Stimulated activated CD8-positive, alpha-beta memory T cell treated with anti-CD3 and anti-CD28 coated beads, Interleukin-7, amount 100 ng/mL, for 4 hours (primary cell): ENCODE measurements around the gene OR5K2.

Experiments used
- DNase-seq, 2 donors: peaks; one replicate each; pipeline ENCODE4 v3.0.0-alpha.2; 2020; ENCODE audit warnings: low read depth in 2 of 2

The OR5K2 gene

GRCh38 chr3:98522544-98523281 lies 25.2 kb downstream of the OR5K2 start, which contains the start of gene CLDND1:
Gene CLDND1, minus strand, starts transcription at chr3:98522902. Its CDS starts 1,478 bp downstream, at chr3:98521424.
- peak; percentile 90 to 93 for DNase-seq

- no peak for DNase-seq
Measured at GRCh38 chr3:98525494-98525893, 28.0 kb downstream of the OR5K2 start.

- DNase-seq, result no peak
Measured at GRCh38 chr3:98528474-98529346, 31.2 kb downstream of the OR5K2 start.

GRCh38 chr3:98529856-98530459 lies 32.5 kb downstream of the OR5K2 start:
- no peak for DNase-seq

- DNase-seq, result no peak
Measured at GRCh38 chr3:98530676-98531075, 33.2 kb downstream of the OR5K2 start.

GRCh38 chr3:98531622-98532274 lies 34.3 kb downstream of the OR5K2 start, which contains the start of gene GPR15:
Gene GPR15, plus strand, starts transcription at chr3:98531978. Its CDS starts 56 bp downstream, at chr3:98532034.
- DNase-seq, result no peak

- DNase-seq, result no peak
Measured at GRCh38 chr3:98532275-98532637, 34.8 kb downstream of the OR5K2 start.

GRCh38 chr3:98532709-98533571 lies 35.5 kb downstream of the OR5K2 start:
- DNase-seq, result no peak

GRCh38 chr3:98534168-98534567 lies 36.7 kb downstream of the OR5K2 start:
- DNase-seq, result no peak

- no peak for DNase-seq
Measured at GRCh38 chr3:98534734-98535133, 37.3 kb downstream of the OR5K2 start.

- DNase-seq, result no peak
Measured at GRCh38 chr3:98536456-98537017, 39.1 kb downstream of the OR5K2 start.

GRCh38 chr3:98540346-98540745 lies 42.9 kb downstream of the OR5K2 start:
- no peak for DNase-seq

GRCh38 chr3:98541695-98542094 lies 44.2 kb downstream of the OR5K2 start:
- no peak for DNase-seq

- DNase-seq, result no peak
Measured at GRCh38 chr3:98542623-98543022, 45.1 kb downstream of the OR5K2 start.

GRCh38 chr3:98545940-98546339 lies 48.5 kb downstream of the OR5K2 start:
- DNase-seq, result no peak
